NCI-H187 (cell line): ENCODE measurements around the gene CHMP1A.
"Not testable (repeated sequence)": the region's sequence is repeated elsewhere in the genome, so short reads cannot be mapped to it uniquely, and the experiment has no call there.

Experiments used
- DNase-seq, 2 experiments: peaks; one replicate each; lab custom pipeline; 2025; lab: John Stamatoyannopoulos, UW

Gene CHMP1A

GRCh38 chr16:89691986-89692569 lies 34.6 kb upstream of the CHMP1A start:
- no peak for DNase-seq

- no peak for DNase-seq
Measured at GRCh38 chr16:89691231-89691985, 33.9 kb upstream of the CHMP1A start.

GRCh38 chr16:89690392-89690901 lies 32.9 kb upstream of the CHMP1A start:
- DNase-seq: no peak

GRCh38 chr16:89689621-89690020 lies 32.1 kb upstream of the CHMP1A start:
- DNase-seq: not testable (repeated sequence)

GRCh38 chr16:89689142-89689541 lies 31.6 kb upstream of the CHMP1A start:
- no peak for DNase-seq

- DNase-seq: no peak
Measured at GRCh38 chr16:89688395-89688794, 30.9 kb upstream of the CHMP1A start.

- DNase-seq: no peak
Measured at GRCh38 chr16:89687092-89687940, 29.8 kb upstream of the CHMP1A start.

GRCh38 chr16:89686520-89687091 lies 29.1 kb upstream of the CHMP1A start, which contains the start of gene CDK10:
TSS of gene CDK10 (plus strand) at chr16:89686689. CDS start at chr16:89686711, 22 bp downstream.
- DNase-seq: peak; percentile 65 to 66

- no peak for DNase-seq
Measured at GRCh38 chr16:89685916-89686315, 28.4 kb upstream of the CHMP1A start.

- DNase-seq: no peak
Measured at GRCh38 chr16:89678258-89678657, 20.8 kb upstream of the CHMP1A start.

GRCh38 chr16:89672177-89672941 lies 14.9 kb upstream of the CHMP1A start:
- no peak for DNase-seq

GRCh38 chr16:89671565-89671964 lies 14.1 kb upstream of the CHMP1A start:
- DNase-seq: not testable (repeated sequence)

GRCh38 chr16:89670496-89671431 lies 13.3 kb upstream of the CHMP1A start:
- DNase-seq: no peak

- DNase-seq: no peak
Measured at GRCh38 chr16:89669755-89670154, 12.2 kb upstream of the CHMP1A start.

GRCh38 chr16:89668790-89669158 lies 11.3 kb upstream of the CHMP1A start:
- no peak for DNase-seq

- no peak for DNase-seq
Measured at GRCh38 chr16:89667633-89668032, 10.1 kb upstream of the CHMP1A start.

- not testable (repeated sequence) for DNase-seq
Measured at GRCh38 chr16:89667000-89667399, 9.5 kb upstream of the CHMP1A start.

- not testable (repeated sequence) for DNase-seq
Measured at GRCh38 chr16:89664238-89664637, 6.7 kb upstream of the CHMP1A start.

- DNase-seq: no peak
Measured at GRCh38 chr16:89661215-89661614, 3.7 kb upstream of the CHMP1A start.

- DNase-seq: no peak
Measured at GRCh38 chr16:89660146-89660545, 2.6 kb upstream of the CHMP1A start.
